Measurements from ENCODE around the gene GNG7.

GRCh38 chr19:2685204-2685704 is 17.2 kb downstream of the GNG7 start:
- no peak for TF ChIP-seq RCOR1 (IDR thresholded peaks at IDR 0.05; ENCODE audit: low read length)
- no peak for TF ChIP-seq EP300 (IDR thresholded peaks at IDR 0.05; ENCODE audit: borderline replicate concordance in 1 of 2, low read depth in 1 of 2, low read length in 1 of 2)
- TF ChIP-seq, protein P1, sequence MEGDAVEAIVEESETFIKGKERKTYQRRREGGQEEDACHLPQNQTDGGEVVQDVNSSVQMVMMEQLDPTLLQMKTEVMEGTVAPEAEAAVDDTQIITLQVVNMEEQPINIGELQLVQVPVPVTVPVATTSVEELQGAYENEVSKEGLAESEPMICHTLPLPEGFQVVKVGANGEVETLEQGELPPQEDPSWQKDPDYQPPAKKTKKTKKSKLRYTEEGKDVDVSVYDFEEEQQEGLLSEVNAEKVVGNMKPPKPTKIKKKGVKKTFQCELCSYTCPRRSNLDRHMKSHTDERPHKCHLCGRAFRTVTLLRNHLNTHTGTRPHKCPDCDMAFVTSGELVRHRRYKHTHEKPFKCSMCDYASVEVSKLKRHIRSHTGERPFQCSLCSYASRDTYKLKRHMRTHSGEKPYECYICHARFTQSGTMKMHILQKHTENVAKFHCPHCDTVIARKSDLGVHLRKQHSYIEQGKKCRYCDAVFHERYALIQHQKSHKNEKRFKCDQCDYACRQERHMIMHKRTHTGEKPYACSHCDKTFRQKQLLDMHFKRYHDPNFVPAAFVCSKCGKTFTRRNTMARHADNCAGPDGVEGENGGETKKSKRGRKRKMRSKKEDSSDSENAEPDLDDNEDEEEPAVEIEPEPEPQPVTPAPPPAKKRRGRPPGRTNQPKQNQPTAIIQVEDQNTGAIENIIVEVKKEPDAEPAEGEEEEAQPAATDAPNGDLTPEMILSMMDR (IDR thresholded peaks at IDR 0.05): no peak
- no peak for TF ChIP-seq EZH2phosphoT487 (IDR thresholded peaks at IDR 0.05; ENCODE audit: borderline replicate concordance, low read depth)
- TF ChIP-seq TAF1 (IDR thresholded peaks at IDR 0.05; ENCODE audit: borderline replicate concordance, low read depth, low read length): no peak
- no peak for TF ChIP-seq NFIC (IDR thresholded peaks at IDR 0.05; ENCODE audit: borderline replicate concordance)
